DOHH2 (cell line): ENCODE data around the gene LRRC8E.

Experiments used
- H3F3A ChIP-seq: fragments of 200-600 bp; sonication (generic), shearing (Covaris generic); 2 replicates; pipeline ENCODE4 v1.6.0; 2016; ENCODE audit warnings: antibody characterized with exemption, mild to moderate bottlenecking; ENCODE audit not compliant: control insufficient read depth, insufficient read depth
- H3K27ac ChIP-seq: fragments of 200-600 bp; sonication (generic); 2 replicates; pipeline ENCODE4 v1.5.1; 2014; ENCODE audit warnings: low read depth, mild to moderate bottlenecking, low read length, moderate library complexity
- H3K27me3 ChIP-seq: fragments of 200-600 bp; sonication (generic); 2 replicates; pipeline ENCODE4 v1.6.1; 2014; ENCODE audit warnings: mild to moderate bottlenecking, low read length, mixed read lengths; ENCODE audit not compliant: control insufficient read depth
- H3K36me3 ChIP-seq: fragments of 200-600 bp; sonication (generic); 2 replicates; pipeline ENCODE4 v1.6.1; 2014; ENCODE audit warnings: mild to moderate bottlenecking, low read length, moderate library complexity, mixed read lengths; ENCODE audit not compliant: control insufficient read depth
- H3K4me1 ChIP-seq: fragments of 200-600 bp; sonication (generic); 2 replicates; pipeline ENCODE4 v1.6.1; 2014; ENCODE audit warnings: mild to moderate bottlenecking, low read length, mixed read lengths; ENCODE audit not compliant: control insufficient read depth
- H3K4me2 ChIP-seq: fragments of 200-600 bp; sonication (generic); 2 replicates; pipeline ENCODE4 v1.6.0; 2014; ENCODE audit warnings: mild to moderate bottlenecking, low read length, moderate library complexity
- H3K4me3 ChIP-seq: fragments of 200-600 bp; sonication (generic); 2 replicates; pipeline ENCODE4 v1.5.1; 2014; ENCODE audit warnings: mild to moderate bottlenecking, low read length, mixed read lengths
- H3K79me2 ChIP-seq: fragments of 200-600 bp; sonication (generic); 2 replicates; pipeline ENCODE4 v1.6.1; 2014; ENCODE audit warnings: mild to moderate bottlenecking, low read length, mixed read lengths; ENCODE audit not compliant: control insufficient read depth
- H3K9me2 ChIP-seq: fragments of 200-600 bp; sonication (generic); replicated peaks from 2 replicates; pipeline ENCODE4 v1.6.1; 2014; ENCODE audit warnings: mild to moderate bottlenecking, low read length, mixed read lengths; ENCODE audit not compliant: control insufficient read depth
- H3K9me3 ChIP-seq: fragments of 200-600 bp; sonication (generic); 2 replicates; pipeline ENCODE4 v1.6.1; 2014; ENCODE audit warnings: antibody characterized with exemption, low read length, mixed read lengths; ENCODE audit not compliant: control insufficient read depth, insufficient read depth
- H4K20me1 ChIP-seq: fragments of 200-600 bp; sonication (generic); 2 replicates; pipeline ENCODE4 v1.6.0; 2014; ENCODE audit warnings: low read depth, mild to moderate bottlenecking, antibody characterized with exemption, low read length, moderate library complexity; ENCODE audit not compliant: control insufficient read depth, insufficient read depth
- CTCF ChIP-seq: fragments of 200-600 bp; sonication (generic); IDR thresholded peaks from one replicate; pipeline ENCODE4 v1.5.1; 2014; ENCODE audit warnings: antibody characterized with exemption, mild to moderate bottlenecking, low read depth, low read length; ENCODE audit not compliant: poor library complexity, severe bottlenecking
- EZH2phosphoT487 ChIP-seq: fragments of 200-600 bp; sonication (generic); IDR thresholded peaks from 2 replicates; pipeline ENCODE4 v1.6.1; 2017; ENCODE audit warnings: borderline replicate concordance, mild to moderate bottlenecking, antibody characterized with exemption, low read length, moderate library complexity, mixed read lengths

Gene LRRC8E

GRCh38 chr19:7865262-7865911 is 22.9 kb upstream of the LRRC8E start:
- no peaks in the 10 kb centered on the region for H4K20me1 ChIP-seq
- no peaks in the 10 kb centered on the region for H3K9me3 ChIP-seq
- H3K4me1 ChIP-seq, result peaks cover 25% of the 10 kb centered on the region
- peaks cover 15% of the 10 kb centered on the region for H3K27me3 ChIP-seq
- H3K79me2 ChIP-seq, result no peaks in the 10 kb centered on the region
- H3F3A ChIP-seq, result no peaks in the 10 kb centered on the region
- TF ChIP-seq CTCF (no peak), EZH2phosphoT487 (no peak)
- H3K4me2 ChIP-seq, result no peak overlapping the region
- no peak overlapping the region for H3K4me3 ChIP-seq
- no peaks in the 10 kb centered on the region for H3K36me3 ChIP-seq
- H3K9me2 ChIP-seq, result no peaks in the 10 kb centered on the region
- H3K27ac ChIP-seq, result no peak overlapping the region

GRCh38 chr19:7866399-7867091 is 21.8 kb upstream of the LRRC8E start:
- Histone ChIP-seq H3K9me2 (no peaks in the 10 kb centered on the region), H3K4me2 (no peak overlapping the region), H3K4me3 (no peak overlapping the region), H3K79me2 (no peaks in the 10 kb centered on the region), H3K4me1 (peaks cover 37% of the 10 kb centered on the region), H3K36me3 (no peaks in the 10 kb centered on the region), H3K27ac (no peak overlapping the region), H3K9me3 (no peaks in the 10 kb centered on the region; the same call in 1 of the 2 replicates), H4K20me1 (no peaks in the 10 kb centered on the region), H3F3A (peaks cover 6% of the 10 kb centered on the region), H3K27me3 (peaks cover 11% of the 10 kb centered on the region)
- TF ChIP-seq CTCF, result no peak
- TF ChIP-seq EZH2phosphoT487, result no peak

- Histone ChIP-seq H3K4me1 (peaks cover 40% of the 10 kb centered on the region), H3K4me3 (no peak overlapping the region), H3K79me2 (no peaks in the 10 kb centered on the region), H3K27ac (no peak overlapping the region), H4K20me1 (no peaks in the 10 kb centered on the region), H3K27me3 (peaks cover 11% of the 10 kb centered on the region), H3F3A (peaks cover 9% of the 10 kb centered on the region), H3K36me3 (no peaks in the 10 kb centered on the region), H3K4me2 (no peak overlapping the region), H3K9me3 (no peaks in the 10 kb centered on the region; the same call in 1 of the 2 replicates), H3K9me2 (no peaks in the 10 kb centered on the region)
- TF ChIP-seq EZH2phosphoT487, result no peak
- TF ChIP-seq CTCF, result no peak
Measured at GRCh38 chr19:7867092-7867844, 21.0 kb upstream of the LRRC8E start.
